ENCODE data around the gene ADAP1.
"Not testable (repeated sequence)": the region's sequence is repeated elsewhere in the genome, so short reads cannot be mapped to it uniquely, and the experiment has no call there.

The ADAP1 gene

DNA sequence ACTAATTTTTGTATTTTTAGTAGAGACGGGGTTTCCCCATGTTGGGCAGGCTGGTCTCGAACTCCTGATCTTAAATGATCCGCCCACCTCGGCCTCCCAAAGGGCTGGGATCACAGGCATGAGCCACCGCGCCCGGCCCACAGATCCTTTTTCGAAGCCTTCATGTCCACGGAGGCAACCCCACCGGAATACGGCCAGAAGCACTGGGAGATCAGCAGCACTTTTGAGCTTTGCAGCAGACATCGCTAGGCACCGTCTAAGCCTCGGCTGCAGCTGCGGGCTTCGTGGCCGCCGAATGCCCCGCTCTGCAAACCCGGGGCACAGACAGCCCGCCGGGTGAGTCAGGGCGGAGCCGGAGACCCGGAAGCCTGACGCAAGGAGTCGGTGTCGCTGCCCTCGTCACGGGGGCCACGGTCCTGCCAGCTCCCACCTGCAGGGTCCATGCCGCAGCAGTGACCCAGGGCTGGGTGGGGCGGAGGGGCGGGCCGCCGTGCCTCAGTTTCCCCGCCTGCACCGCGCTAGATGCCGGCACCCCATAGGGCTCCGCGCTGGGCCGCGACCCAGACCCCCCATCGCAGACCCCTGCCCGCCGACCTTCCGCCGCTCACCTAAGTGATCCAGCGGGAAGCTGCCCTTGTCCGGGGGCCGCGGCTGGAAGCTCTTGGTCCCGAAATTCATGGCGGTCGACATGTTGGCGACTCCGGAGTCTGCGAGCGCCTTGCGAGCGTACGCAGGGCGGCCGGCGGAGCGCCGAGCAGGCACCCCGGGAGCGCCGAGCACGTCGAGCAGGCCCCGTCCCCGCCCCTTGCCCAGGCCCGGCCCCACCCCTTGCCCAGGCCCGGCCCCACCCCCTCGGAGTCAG lies 20.6 kb upstream of the ADAP1 start, which contains the start of gene COX19:
Gene COX19, minus strand, starts transcription at position 730 of the 862 bp plus-strand sequence. Its CDS starts 40 bp downstream, at position 690.
- DNase-seq (ENCODE audit: low read depth in 2 of 2): peak; percentile 82 to 88

DNA sequence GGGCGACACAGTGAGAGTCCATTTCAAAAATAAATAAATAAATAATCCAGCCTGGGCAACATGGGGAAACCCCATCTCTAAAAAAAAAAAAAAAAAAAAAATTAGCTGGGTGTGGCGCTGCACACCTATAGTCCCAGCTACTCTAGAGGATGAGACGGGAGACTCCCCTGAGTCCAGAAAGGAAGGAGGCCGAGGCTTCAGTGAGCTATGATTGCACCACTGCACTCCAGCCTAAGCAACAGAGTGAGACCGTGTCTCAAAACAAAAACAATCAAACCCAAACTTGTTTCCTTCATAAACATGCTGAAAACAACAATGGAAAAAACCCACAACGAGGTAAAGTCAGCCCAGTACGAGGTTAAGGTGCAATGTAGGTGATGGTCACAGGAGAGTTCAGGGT lies 19.7 kb upstream of the ADAP1 start:
- no peak for DNase-seq (ENCODE audit: low read depth in 2 of 2)

DNA sequence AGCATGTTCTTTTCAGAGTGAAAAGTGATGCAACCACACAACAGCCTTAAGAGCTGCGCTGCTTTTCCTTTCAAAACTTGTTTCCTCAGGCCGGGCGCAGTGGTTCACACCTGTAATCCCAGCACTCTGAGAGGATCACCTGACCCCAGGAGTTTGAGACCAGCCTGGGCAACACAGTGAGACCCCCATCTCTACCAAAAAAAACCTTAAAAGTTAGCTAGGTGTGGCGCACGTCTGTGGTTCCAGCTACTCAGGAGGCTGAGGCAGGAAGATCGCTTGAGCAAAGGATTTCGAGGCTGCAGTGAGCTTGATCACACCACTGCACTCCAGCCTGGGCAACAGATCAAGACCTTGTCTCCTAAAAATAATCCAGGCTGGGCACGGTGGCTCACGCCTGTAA lies 18.8 kb upstream of the ADAP1 start:
- no peak for DNase-seq (ENCODE audit: low read depth in 2 of 2)

DNA sequence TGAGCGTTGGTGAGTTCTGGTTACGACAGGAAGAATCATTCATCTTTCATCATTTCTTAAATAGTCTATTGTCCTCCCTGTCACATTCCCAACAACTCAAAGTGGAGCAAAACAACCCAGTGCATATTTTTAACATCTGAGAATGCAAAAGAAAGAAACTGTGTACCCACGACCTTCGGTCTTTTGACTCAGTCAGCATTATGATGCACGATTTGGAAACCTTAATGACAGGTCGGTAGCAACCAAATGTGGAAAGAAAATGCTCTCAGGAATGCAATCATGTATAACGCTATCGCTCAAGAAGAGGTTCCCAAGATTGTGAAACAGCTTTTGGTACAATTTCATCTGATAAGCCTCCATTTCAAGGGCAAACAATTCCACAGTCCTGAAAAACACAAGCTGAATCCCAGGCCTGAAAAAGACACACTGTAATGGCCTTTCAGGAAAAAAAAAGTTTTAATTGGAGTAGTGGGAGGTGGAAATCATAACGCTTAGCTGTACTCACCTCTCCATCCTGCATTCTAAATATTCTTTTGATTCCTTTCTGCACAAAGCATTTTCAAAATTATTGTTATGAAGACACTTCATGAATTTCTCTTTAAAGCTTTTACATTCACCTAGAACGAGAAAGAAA lies 18.3 kb upstream of the ADAP1 start:
- no peak for DNase-seq (ENCODE audit: low read depth in 2 of 2)

DNA sequence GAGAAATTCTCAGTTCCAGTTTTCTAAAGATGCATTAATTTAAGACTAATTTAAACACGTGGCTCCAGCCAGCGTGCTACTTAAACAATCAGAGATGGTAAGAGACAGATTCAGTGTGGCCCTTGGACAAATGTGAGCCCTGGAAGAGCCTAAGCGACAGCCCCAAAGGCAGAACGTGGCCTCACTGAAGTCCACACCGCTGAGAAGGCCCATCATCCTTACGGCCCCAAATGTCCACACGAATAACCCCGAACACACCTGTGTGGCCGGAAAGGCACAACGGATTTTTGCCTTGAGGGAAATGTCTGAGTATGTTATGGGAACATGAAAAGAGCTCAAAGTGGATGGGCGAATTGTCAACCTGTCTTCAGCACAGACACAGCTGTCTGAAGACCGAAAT lies 17.6 kb upstream of the ADAP1 start:
- DNase-seq (ENCODE audit: low read depth in 2 of 2): no peak

DNA sequence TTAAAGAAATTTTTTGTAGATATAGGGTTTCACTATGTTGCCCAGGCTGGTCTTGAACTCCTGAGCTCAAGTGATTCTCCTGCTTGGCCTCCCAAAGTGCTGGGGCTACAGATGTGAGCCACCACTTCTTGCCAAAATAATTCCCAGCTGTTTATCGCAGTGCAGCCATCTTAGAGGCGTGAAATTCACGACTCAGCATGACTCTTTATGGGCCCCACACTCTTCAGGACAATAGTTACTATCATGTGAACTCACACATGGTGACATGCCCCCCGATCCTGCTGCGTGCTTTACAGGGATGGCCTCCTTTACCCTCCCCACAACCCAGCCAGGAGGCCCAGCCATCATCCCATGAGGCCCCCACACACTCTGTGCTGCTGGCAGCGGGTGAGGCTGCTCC lies 16.3 kb upstream of the ADAP1 start:
- DNase-seq (ENCODE audit: low read depth in 2 of 2): no peak

DNA sequence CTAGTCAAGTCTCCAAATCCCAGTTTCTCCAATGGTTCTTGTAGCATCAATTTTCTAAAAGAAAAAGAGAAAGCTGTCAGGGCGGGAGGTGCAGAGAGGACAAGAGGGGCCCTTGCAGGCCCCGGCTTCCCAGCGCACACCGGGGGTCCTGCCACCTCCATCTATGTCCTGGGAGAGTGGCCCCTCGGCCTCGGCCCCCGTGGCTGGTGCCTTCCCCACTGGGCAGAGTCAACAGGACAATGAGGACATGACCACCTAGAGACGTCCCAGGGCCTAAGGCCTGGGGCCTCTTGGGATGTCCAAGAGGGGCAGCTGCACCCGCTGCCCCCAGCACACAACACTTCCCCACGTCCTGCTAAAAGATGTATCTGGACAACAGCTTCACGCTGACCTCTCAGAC lies 14.9 kb upstream of the ADAP1 start:
- no peak for DNase-seq (ENCODE audit: low read depth in 2 of 2)

DNA sequence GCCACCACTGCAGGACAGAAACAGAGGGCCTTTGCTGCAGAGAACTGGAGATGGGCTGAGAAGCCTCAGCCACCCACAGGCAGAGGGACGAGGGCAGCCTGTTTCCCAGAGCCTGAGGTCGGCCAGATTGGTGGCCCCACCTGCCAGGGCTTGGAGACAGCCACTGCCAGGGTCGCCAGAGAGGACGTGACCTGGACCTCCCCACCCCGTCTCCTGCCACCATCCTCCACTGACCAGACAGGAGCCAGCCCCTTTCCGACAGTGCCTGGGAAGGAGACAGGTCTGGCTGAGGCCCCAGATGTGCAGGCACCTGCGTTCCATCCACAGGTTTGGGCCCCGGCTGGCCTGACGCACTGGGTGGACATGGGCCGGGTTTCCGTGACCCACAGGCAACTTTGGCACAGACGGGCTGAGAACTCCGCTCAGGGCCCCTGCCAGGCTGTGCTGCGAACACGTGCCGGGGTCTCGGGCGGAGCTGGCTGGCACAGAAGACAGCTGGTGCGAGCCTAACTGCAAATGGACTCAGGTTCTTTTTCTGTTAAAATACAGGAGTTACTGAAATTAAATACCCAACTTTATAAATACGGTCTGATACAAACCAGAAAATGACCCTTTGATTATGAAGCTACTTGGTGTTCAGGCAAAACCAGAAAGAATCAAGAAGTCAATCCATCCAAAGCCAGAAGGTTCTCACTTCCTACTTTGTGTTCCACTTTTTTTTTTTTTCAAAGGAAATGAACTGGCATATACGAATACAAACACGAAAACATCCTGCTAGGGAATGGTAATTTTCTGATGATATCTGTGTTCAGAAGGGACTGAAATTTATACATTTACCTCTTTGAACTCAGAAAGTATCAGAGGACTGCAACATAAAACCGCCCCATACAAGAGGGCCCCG lies 14.0 kb upstream of the ADAP1 start:
- DNase-seq (ENCODE audit: low read depth in 2 of 2): no peak

DNA sequence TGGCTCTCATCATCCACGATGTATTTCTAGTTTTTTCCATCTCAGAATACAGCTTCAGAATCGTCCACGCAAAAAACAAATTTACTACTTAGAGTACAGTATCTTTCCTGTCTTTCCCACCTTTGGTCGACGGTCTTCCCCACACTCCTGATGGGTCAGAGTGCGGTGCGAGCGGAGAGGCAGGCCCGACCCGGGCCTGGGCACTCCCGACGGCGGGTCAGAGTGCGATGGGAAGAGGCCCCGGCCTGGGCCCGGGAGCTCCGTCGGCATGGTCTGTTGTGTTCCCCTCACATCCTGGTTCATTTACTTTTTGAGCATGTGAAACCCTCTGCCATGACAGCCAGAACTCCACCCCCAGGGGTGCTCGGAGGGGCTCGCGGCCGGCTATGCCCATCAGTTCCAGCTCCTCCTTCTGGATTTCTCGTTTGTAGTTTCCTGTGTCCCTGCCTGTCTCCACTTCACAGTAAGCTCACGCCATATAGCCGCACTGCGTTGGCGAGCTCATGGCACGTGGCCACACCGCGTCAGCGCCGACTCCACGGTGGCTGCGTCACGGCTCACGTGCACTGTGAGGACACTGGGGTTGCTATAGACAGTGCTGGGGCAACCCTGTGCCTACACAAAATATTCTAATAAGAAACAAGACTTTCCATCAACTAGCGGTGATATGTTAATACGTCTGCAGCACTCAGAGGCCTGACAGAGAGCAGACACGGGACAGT lies 13.0 kb upstream of the ADAP1 start:
- DNase-seq (ENCODE audit: low read depth in 2 of 2): no peak

DNA sequence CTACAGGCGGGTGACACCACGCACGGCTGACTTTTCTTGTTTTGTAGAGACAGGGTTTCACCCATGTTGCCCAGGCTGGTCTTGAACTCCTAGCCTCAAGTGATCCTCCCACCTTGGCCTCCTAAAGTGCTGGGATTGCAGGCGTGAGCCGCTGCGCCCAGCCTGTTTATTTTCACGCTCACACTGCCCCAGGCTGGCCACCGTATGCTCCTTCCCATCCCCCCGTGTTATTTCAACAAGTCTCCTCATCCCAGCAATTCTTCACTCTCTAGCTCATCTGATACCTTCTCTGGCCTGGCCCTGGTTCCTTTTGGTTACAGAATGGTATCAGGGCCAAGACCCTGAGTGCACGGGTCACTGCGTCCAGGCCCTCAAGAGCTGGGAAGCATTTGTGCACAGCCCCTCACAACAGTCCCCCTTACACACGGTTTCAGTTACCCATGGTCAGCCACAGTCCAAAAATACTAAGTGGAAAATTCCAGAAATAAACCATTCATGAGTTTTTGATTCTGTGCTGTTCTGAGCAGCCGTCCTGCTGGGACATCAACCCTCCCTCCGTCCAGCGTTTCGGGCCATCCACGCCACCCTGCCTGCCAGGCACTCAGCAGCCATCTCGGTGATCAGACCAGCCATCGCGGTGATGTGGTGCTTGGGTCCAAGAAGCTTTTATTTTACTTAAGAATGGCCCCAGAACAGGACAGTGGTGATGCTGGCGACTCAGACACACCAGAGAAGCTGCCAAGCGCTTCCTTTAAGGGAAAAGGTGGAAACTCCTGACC lies 12.0 kb upstream of the ADAP1 start:
- DNase-seq (ENCODE audit: low read depth in 2 of 2): no peak

DNA sequence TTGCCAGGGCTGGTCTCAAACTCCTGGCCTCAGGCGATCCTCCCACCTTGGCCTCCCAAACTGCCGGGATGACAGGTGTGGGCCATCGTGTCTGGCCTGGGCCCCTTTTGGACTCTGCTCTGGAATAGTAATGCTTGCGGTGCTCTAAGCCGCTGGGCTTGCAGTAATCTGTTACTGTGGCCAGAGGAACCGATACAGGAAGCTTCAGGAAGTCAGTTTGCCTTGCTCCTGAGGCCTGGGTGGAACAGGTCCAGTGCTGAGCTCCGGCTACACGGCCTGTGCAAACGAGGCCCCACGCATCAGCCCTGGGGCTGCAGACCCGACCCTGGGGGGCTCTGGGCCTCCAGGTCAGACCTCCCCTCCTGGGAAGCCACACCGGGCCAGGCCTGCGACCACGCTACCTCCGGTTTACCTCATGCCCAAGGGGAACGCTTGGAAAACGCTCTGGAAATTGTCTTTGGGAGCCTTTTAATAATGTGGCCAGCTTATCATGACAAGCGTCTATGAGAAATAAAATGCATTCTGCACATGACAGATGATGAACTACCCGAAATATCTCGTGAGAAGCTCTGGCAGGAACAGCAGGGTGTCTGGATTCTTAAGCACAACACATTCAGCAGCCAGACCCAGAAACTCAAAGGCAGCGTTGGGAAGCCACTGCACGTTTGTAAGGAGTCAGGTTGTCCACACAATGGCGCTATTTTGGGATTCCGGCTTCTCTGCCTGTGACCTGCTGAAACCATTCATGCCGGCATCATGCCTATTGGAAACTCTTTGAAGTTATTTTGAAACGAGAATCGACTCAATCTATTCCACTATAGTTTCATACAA lies 10.1 kb upstream of the ADAP1 start:
- DNase-seq (ENCODE audit: low read depth in 2 of 2): no peak

DNA sequence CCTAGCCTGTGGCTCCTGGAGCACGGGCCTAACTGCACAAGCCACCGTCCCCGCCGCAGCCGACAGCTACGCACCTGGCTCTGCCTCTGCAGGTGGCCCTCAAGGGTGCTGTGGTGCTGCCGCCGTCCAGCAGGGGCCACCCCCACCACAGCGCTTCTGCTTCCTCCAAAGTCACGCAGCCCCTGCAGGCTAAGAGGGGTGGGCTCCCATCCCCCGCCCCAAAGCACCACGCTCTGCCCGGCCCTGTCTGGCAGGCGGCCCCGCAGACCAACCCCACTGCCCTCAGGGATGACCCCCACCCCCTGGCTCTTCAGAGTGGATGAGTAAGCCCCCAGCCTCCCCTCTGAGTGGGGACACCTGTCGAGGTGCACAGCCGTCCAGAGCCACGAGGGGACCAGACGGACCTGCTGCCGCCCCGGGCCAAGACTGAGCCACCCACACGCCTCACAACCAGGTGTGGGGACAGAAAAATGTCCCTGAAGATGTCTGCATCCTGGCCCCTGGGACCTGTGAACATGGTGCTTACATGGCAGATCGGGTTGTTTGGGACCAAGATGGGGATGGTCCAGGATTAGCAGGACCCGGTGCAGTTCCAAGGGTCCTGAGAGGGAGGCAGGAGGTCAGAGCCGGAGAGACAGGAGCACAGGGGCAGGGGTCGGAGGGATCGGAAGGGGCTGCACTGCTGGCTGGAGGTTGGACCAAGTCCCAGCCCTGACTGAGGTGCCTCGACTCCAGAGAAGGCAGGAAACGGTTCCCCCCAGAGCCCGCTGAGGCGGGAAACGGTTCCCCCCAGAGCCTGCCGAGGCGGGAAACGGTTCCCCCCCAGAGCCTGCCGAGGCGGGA lies 9.0 kb upstream of the ADAP1 start:
- no peak for DNase-seq (ENCODE audit: low read depth in 2 of 2)

DNA sequence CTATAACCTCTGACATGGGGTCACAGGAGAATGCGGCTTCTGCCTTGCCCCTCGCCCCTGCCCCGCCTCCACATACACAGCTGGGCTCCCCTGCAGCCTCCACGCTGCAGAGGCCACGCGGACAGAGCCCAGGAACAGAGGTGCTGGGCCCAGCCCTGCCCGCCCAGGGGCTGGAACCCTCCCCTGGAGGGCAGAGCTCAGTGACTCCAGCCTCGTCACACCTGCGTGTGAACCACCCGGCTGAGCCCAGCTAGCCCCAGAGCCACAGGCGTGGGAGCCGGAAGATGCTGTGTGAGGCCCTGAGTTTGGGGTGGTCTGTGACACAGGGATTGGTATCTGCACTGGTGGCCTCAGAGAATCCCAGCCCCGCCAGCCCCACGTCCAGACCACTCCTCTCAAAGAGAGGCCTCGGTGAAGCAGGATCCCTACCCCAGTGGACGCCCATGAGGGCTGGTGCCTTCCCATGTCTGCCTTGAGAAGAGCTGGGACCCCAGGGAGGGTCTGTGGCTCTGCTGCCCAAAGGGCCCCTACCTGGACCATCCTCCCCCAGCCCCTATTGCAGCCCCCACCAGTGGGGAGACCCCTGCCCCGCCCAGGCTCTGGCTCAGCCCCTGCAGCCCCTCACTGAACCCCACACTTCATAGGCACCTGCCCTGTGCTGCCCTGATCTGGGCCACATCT lies 8.1 kb upstream of the ADAP1 start:
- no peak for DNase-seq (ENCODE audit: low read depth in 2 of 2)

DNA sequence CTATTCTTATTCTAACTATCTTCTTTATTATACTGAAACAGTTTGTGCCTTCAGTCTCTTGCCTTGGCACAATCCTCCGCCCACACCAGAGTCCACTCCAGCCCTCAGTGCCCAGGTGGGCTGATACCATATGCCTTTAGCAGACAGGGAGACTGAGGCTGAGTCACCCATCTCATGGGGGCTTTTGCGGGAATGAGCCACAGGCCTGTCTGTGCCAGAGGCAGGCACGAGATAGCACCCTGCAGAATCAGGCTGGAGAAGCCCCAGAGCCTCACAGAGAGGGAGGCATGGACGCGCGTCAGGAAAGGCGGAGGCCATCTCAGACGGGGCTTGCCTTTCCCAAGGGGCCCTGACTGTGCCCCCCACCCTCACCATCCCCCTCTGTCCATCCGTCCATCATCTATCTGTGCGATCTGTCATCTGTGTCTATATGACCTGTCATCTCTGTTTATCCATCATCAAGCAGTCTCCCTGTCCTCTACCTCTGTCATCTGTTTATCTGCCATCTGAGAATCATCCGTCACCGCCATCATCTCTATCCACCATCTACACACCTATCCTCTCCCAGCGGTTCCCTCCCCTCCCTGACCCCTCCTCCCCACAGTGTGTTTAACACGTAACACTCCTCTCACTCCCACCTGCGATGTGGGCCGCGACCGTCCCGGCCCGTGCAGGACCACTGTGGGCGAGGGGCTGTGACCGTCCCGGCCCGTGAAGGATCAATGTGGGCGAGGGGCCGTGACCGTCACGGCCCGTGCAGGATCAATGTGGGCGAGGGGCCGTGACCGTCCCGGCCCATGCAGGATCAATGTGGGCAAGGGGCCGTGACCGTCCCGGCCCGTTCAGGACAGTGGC lies 7.3 kb upstream of the ADAP1 start:
- DNase-seq (ENCODE audit: low read depth in 2 of 2): no peak

DNA sequence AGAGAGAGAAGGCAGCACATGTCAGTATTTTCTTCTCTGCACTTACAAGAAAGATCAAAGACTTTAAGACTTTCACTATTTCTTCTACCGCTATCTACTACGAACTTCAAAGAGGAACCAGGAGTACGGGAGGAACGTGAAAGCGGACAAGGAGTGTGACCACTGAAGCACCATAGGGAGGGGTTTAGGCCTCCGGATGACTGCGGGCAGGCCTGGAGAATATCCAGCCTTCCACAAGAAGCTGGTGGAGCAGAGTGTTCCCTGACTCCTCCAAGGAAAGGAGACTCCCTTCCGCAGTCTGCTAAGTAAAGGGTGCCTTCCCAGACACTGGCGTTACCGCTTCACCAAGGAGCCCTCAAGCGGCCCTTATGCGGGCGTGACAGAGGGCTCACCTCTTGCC lies 6.5 kb upstream of the ADAP1 start:
- DNase-seq (ENCODE audit: low read depth in 2 of 2): not testable (repeated sequence)

DNA sequence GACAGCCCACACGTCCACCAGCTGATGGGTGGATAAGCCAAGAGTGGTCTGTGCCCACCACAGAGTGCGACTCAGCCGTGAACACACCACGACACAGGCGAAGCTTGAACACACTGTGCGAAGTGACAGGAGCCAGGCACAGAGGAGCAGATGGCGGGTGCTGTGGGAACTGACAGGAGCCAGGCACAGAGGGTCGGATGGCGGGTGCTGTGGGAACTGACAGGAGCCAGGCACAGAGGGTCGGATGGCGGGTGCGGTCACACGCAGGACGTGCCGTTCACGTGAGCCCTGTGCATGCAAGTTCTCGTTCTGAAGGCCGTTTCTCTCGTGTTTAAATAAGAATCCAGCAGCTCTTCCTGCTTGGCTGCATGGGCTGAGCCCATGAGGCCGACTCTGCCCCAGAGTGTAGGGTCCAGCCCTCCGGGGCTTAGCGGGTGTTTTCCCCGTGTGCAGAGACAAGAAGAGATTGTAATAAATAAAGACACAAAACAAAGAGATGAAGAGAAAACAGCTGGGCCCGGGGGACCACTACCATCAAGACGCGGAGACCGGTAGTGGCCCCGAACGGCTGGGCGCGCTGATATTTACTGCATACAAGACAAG lies 5.9 kb upstream of the ADAP1 start:
- DNase-seq (ENCODE audit: low read depth in 2 of 2): no peak

DNA sequence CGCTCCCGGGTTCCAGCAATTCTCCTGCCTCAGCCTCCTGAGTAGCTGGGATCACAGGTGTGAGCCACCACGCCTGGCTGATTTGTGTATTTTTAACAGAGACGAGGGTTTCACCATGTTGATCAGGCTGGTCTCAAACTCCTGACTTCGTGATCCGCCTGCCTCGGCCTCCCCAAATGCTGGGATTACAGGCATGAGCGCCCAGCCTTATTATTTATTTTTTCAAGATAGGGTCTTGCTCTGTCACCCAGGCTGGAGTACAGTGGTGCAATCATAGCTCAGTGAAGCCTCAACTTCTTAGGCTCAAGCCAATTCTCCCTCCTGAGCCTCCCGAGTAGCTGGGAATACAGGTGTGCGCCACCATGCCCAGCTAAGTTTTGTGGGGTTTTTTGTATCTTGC lies 5.3 kb upstream of the ADAP1 start:
- DNase-seq (ENCODE audit: low read depth in 2 of 2): not testable (repeated sequence)

All from stimulated activated CD8-positive, alpha-beta memory T cell treated with anti-CD3 and anti-CD28 coated beads, Interleukin-15, amount 100 ng/mL, for 48 hours (primary cell).